Activated T-cell treated with anti-CD3 and anti-CD28 coated beads, Interleukin-2, amount 50 U/mL, for 48 hours (primary cell): ENCODE results near the gene KRTAP3-3.
"Not testable (repeated sequence)": the region's sequence is repeated elsewhere in the genome, so short reads cannot be mapped to it uniquely, and the experiment has no call there.

ENCODE experiments used
- DNase-seq, 2 experiments: peaks; one replicate each; pipeline ENCODE4 v3.0.0-alpha.2; 2020

Gene KRTAP3-3

GRCh38 chr17:41003926-41004325 lies 10.0 kb upstream of the KRTAP3-3 start:
- DNase-seq = no peak

- no peak for DNase-seq
These were observed 8.8 kb upstream of the KRTAP3-3 start for GRCh38 chr17:41002814-41003213.

DNA sequence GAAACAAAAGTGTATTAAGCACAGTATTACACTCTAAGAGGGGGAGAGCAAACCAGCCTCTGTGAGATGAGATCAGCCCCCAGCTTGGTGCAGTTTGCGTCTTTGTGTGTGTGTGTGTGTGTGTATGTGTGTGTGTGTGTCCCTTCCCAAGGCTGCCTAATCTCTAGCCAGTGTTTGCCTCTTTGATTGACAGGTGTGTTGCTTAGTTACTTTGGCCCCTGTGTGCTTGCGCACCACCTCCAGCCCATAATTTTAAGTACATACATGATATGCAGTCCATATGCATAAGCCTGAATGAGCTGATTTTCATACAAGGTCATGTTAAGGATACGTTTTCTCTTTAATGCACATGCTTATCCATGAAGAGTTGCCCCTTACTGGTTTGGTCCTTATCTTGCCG lies 7.8 kb upstream of the KRTAP3-3 start:
- no peak for DNase-seq

DNA sequence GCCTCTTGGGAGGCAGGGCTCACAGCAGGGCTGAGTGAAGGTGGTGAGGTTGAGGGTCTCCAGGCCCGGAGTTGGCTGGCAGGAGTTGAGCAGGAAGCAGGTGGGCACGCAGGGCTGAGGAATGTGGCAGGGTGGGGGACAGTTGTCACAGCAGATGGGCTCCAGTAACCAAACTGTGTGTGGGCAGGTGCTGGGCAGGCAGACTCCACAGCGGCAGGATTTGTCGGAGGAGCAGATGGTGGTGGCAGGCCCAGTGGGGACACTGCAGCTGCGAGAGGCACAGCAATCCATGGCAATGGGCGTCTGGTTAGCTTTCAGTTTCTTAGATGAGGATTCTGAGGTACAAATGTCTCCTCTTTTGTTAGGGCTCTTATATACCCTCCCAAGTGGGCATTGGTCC lies 5.6 kb upstream of the KRTAP3-3 start, which contains the start of gene KRTAP3-2:
Gene KRTAP3-2, minus strand, starts transcription at position 344 of the 400 bp plus-strand sequence. Its CDS starts 53 bp downstream, at position 291.
- DNase-seq = not testable (repeated sequence)

DNA sequence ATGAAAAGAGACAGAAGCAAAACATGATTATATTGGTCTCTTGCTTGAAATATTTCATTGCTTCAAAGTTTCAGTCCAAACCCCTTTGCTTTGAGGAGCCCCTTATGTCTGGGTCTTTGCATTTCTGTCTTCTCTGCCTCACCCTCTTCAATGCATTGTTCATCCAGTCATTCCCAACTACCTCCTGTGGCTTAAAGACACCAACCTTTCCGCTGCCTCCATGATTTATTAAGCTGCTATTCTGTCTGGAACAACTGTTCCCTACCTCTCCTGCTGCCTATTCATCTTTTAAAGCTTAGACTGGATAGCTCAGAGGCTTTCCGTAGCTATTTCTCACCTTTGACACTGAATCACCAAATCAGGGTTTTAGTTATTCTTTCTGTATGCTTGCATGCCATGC lies 3.4 kb upstream of the KRTAP3-3 start:
- no peak for DNase-seq

DNA sequence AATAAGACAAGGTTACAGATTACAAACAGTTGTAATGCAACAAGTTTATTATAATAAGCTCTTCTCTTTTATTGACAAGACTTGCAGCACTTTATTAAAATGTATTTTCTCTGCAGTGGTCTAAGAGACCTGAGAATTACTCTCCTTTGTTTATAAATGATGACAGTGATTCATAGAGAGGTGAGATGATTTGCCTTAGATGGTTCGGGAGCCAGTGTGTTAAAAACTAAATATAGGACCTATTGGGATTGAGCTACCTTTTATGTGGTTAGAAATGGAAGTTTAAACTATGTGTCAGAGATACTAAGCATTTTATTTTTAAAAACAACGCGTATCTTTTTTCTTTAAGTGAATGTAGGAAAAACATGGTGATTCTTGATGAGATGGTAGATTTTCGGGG lies 2.9 kb upstream of the KRTAP3-3 start:
- DNase-seq = no peak

- no peak for DNase-seq
These were observed 1.2 kb upstream of the KRTAP3-3 start for GRCh38 chr17:40995116-40995515.

DNA sequence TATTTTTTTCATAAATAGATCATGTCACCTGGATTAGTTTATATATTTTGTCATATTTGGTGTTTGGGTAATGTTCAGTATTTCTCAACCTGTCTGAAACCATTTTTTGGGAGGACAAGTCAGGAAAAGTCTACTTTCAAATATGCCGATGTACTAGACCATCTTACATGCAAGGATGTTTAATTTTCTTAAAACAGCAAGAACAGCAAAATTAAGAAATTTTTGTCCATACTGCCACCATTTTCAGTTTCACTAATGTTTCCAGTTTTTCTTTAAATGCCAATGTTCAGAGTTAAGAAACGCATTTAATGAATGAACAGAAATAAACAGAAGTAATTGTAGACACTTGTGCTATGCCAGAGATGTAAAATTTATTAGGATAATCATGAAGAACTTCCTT lies 880 bp downstream of the KRTAP3-3 start:
- DNase-seq = no peak

DNA sequence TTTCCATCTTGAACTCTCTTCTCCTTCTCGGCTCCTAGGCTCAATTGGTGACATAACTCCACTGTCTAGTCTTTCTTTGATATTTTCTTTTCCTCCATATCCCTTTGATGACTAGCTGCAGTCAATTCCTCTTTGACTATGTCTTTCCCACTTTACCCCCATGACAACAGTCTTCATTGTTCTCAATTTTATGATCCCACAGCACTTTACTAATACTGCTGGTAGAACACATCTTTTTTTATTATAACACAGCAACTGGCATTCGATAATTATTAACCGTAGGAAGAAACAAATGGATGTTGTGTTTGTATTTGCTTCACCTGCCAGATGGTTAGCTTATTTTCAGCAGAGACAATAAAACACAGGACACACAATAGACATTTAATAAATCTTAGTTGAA lies 1.3 kb downstream of the KRTAP3-3 start:
- no peak for DNase-seq

DNA sequence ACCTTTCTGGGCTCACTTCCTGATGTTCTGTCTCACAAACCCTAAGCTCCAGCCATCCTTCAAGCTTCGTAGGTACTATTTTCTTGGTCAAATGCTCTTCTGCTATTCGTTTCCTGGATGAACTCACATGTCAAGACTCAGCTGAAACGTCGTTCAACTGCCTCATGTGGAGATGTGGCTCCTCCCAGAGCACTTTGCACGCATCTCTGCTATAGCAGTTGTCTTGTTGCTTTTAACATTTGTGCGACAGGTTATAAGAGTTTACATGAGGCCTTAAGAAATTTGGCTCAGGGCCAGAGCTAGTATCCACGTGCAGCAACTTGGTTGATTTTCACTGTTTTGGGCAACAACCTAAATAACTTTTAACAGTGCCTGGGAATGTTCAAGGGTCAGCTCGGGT lies 7.0 kb downstream of the KRTAP3-3 start:
- DNase-seq = no peak

DNA sequence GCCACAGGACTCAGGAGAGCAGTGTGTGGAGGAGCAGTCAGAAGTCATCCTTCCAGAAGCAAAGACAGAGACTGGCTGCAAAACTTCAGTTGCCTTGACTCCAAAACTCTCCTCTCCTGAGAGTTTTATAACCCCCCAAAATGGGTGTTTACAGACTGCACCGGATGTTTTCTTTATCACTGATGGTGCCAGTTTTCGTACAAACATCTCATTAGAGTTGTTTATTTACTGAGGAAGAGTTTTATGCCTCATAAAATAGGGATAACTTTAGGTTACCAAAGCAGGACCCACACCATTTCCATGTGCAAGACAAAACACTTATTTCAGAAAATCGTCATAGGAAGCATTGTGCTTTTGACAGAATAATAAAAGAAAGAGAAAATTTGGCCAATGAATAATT lies 9.7 kb downstream of the KRTAP3-3 start, which contains the start of gene KRT40:
Gene KRT40, minus strand, starts transcription at position 101 of the 400 bp plus-strand sequence. Its CDS starts 53 bp downstream, at position 48.
- no peak for DNase-seq

DNA sequence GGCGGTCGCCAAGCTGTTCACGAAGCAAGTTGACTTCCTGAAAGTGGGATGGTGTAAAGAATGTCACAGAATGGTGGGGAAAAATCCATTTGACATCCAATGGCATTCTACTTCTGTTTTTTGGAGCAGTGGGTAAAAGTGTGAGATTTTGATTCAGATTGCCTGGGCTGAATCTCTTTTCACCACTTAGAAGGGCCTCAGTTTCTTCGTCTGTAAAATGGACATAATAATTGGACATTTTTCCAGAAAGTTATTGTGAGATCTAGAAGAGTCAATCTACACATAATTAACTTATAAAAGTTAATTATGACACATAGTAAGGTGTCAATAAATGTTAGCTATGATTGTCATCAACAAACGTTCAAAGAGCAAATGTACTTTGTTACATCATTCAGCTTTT lies 12.8 kb downstream of the KRTAP3-3 start:
- no peak for DNase-seq

- no peak for DNase-seq
These were observed 13.4 kb downstream of the KRTAP3-3 start for GRCh38 chr17:40980596-40980995.

- DNase-seq = no peak
These were observed 13.8 kb downstream of the KRTAP3-3 start for GRCh38 chr17:40980117-40980516.

GRCh38 chr17:40978575-40979151 lies 15.3 kb downstream of the KRTAP3-3 start:
- DNase-seq = no peak

DNA sequence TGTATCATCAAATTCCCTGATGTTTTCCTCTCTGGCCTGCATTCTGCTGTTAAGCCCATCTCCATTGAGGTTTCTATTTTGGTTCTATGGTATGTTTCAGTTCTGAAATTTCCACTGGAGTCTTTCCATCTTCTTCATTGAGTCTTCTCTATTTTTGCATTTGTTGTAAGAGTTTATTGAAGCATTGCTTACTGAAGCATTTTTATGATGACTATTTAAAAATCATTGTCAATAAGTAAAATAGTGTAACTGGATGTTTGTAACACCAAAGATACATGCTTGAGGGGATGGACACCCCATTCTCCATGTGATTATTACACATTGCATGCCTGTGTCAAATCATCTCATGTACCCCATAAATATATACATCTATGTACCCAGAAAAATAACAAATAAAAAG lies 18.4 kb downstream of the KRTAP3-3 start:
- no peak for DNase-seq

- no peak for DNase-seq
These were observed 19.6 kb downstream of the KRTAP3-3 start for GRCh38 chr17:40974366-40974765.

DNA sequence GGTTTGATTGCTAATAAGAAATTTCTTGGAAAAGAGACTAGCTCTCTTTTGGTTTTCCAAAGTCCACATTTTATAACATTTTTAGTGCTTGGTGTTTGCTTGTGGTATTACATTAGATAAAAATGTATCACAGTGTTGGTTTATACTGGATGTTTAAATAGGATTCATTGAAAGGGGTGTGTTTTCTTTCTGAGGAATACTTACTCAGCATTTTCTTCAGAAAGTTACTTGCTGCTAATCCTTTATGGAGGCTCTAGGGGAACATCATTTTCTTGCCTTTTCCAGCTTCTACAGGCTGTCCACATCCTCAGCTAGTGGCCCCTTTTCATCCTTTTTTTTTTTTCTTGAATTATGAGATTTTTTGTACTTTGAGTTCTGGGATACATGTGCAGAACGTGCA lies 26.4 kb downstream of the KRTAP3-3 start:
- DNase-seq = no peak

- DNase-seq = no peak
These were observed 27.1 kb downstream of the KRTAP3-3 start, which contains the start of gene KRT39 for GRCh38 chr17:40966848-40967247. Gene KRT39, minus strand, starts transcription at chr17:40966948. Its CDS starts 92 bp downstream, at chr17:40966856.

DNA sequence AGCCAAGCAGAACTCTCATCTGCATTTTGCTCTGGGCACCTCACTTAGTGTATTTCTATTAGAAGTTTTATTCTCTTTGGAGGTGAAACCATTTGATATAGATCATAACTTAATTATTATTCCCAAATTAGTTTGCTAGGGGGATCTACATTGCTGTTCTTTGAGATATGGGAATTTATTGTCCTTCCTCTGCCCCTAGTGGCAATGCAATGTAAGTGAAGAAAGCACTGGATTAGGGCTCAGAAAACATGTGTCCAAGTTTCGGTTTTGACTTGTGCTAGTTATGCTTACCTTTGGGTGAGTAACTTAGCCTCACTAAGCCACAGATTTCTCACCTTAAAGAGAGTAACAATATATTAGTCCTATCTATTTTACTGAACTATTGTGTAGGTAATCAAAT lies 30.1 kb downstream of the KRTAP3-3 start:
- DNase-seq = no peak

DNA sequence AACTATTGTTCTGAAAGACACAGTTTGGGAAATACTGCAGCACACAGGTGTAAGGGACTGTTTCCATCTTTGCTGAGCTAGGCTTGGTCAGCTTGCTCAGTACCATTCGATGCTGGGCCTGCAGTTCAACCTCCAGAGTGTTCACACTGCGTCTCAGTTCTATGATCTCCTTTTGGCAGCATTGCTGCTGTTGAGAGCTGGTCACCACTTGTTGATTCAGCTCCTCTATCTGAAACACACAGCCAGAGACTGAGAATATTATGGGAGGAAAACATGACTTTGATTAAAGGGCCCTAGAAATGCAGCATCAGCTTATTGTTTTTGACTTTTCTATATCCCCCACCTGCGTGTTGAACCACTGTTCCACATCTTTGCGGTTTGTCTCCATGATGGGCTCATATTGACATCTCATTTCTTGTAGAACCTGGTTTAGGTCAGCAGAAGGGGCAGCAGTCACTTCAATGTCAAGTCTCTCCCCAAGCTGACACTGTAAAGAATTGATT lies 31.9 kb downstream of the KRTAP3-3 start:
- no peak for DNase-seq

DNA sequence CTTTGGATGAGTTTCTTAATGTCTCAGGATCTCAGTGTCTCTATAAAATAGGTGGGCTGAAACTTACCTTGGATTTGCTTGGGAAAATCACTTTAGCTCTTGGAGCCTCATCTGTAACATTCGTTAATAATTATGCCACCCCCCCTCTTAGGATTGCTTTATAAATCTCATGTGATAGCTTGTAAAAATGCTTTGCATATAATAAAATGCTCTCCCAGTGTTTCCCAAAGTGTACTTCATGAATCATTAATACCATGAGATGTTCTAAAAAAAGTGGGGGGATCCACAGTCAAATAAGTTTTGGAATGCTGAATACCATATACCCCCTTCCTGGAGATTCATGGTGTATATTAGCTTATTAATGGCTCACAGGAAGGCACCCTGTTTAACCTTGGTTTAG lies 32.4 kb downstream of the KRTAP3-3 start:
- no peak for DNase-seq

- DNase-seq = no peak
These were observed 33.8 kb downstream of the KRTAP3-3 start for GRCh38 chr17:40960144-40960543.

GRCh38 chr17:40958086-40958953 lies 35.6 kb downstream of the KRTAP3-3 start:
- DNase-seq = no peak
